Measurements from ENCODE around the gene JAK3. TPM values are rescaled to one million over a fixed set of nuclear protein-coding genes. Genes with fewer than 3 reads are reported as not detected.
"Not testable (repeated sequence)": the region's sequence is repeated elsewhere in the genome, so short reads cannot be mapped to it uniquely, and the experiment has no call there.

JAK3 gene
- total RNA-seq, 2 experiments from 2014 or later, result 123 to 125 TPM

GRCh38 chr19:17830567-17831418 lies 17.0 kb downstream of the JAK3 start:
- ChIA-PET CTCF (interaction anchor here (0.9 to 1.2 kb wide), 2 partner anchors 20 to 28 kb away, joined by 3 read pairs; no protein-coding TSS in a partner anchor), POLR2A (interaction anchor here (0.6 to 1.2 kb wide), 3 partner anchors 8 to 310 kb away, joined by 3 to 5 read pairs (median 3); no protein-coding TSS in a partner anchor)

- ChIA-PET CTCF (interaction anchor here (1.2 kb wide), 1 partner anchor 21 kb away, joined by 3 read pairs; no protein-coding TSS in a partner anchor), POLR2A (interaction anchor here (0.8 kb wide), 1 partner anchor 18 kb away, joined by 5 read pairs; the partner anchor contains the start of gene JAK3)
These were observed 17.8 kb downstream of the JAK3 start for GRCh38 chr19:17829855-17830566.

GRCh38 chr19:17826508-17827056 lies 21.2 kb downstream of the JAK3 start:
- ChIA-PET CTCF (no interaction called here), POLR2A (interaction anchor here (0.6 kb wide), 1 partner anchor 355 kb away, joined by 5 read pairs; no protein-coding TSS in a partner anchor)

- CTCF ChIA-PET, result interaction anchor here (1.4 kb wide), 1 partner anchor 40 kb away, joined by 3 read pairs; no protein-coding TSS in a partner anchor
- POLR2A ChIA-PET, result no interaction called here
These were observed 23.4 kb downstream of the JAK3 start for GRCh38 chr19:17824339-17824738.

GRCh38 chr19:17821190-17821589 lies 26.6 kb downstream of the JAK3 start, which contains the start of gene INSL3:
INSL3 (minus strand) TSS chr19:17821519; CDS start chr19:17821506, 13 bp downstream.
- ChIA-PET POLR2A (no interaction called here), CTCF (no interaction called here)

GRCh38 chr19:17817668-17818363 lies 30.0 kb downstream of the JAK3 start:
- POLR2A ChIA-PET, result no interaction called here
- CTCF ChIA-PET, result interaction anchor here (0.7 kb wide), 1 partner anchor 117 kb away, joined by 6 read pairs; no protein-coding TSS in a partner anchor

GRCh38 chr19:17812099-17812498 lies 35.7 kb downstream of the JAK3 start:
- POLR2A ChIA-PET, result no interaction called here
- CTCF ChIA-PET, result interaction anchor here (0.5 kb wide), 1 partner anchor 13 kb away, joined by 4 read pairs; no protein-coding TSS in a partner anchor

GRCh38 chr19:17811681-17812080 lies 36.1 kb downstream of the JAK3 start:
- CTCF ChIA-PET, result no interaction called here
- POLR2A ChIA-PET, result no interaction called here

- POLR2A ChIA-PET, result no interaction called here
- CTCF ChIA-PET, result no interaction called here
These were observed 36.7 kb downstream of the JAK3 start for GRCh38 chr19:17811103-17811502.

- POLR2A ChIA-PET, result interaction anchor here (0.6 kb wide), 2 partner anchors 42 to 202 kb away, joined by 5 to 15 read pairs; no protein-coding TSS in a partner anchor
- CTCF ChIA-PET, result no interaction called here
These were observed 40.0 kb downstream of the JAK3 start for GRCh38 chr19:17807731-17808316.

- CTCF ChIA-PET, result interaction anchor here (0.7 kb wide), 1 partner anchor 11 kb away, joined by 3 read pairs; no protein-coding TSS in a partner anchor
- POLR2A ChIA-PET, result interaction anchor here (0.5 kb wide), 1 partner anchor 38 kb away, joined by 3 read pairs; no protein-coding TSS in a partner anchor
These were observed 40.8 kb downstream of the JAK3 start for GRCh38 chr19:17806945-17807344.

GRCh38 chr19:17805427-17805826 lies 42.4 kb downstream of the JAK3 start:
- CTCF ChIA-PET, result interaction anchor here (0.7 to 1.8 kb wide), 2 partner anchors 11 to 46 kb away, joined by 3 read pairs; partner anchors contain the start of gene B3GNT3
- POLR2A ChIA-PET, result no interaction called here

- POLR2A ChIA-PET, result interaction anchor here (0.6 kb wide), 1 partner anchor 129 kb away, joined by 4 read pairs; no protein-coding TSS in a partner anchor
- CTCF ChIA-PET, result interaction anchor here (0.7 to 1.4 kb wide), 4 partner anchors 13 to 622 kb away, joined by 3 to 4 read pairs (median 3); partner anchors contain the start of gene RPL18A
These were observed 44.4 kb downstream of the JAK3 start for GRCh38 chr19:17803264-17803896.

- ChIA-PET POLR2A (interaction anchor here (0.5 to 0.8 kb wide), 2 partner anchors 57 to 352 kb away, joined by 4 to 5 read pairs; partner anchors contain the start of gene RPL18A), CTCF (interaction anchor here (0.6 to 1.4 kb wide), 5 partner anchors 25 to 99 kb away, joined by 3 to 4 read pairs (median 3); partner anchors contain the start of gene RPL18A)
These were observed 45.5 kb downstream of the JAK3 start for GRCh38 chr19:17802137-17802858.

- POLR2A ChIA-PET, result not testable (repeated sequence)
- CTCF ChIA-PET, result interaction anchor here (0.6 to 0.7 kb wide), 2 partner anchors 14 to 94 kb away, joined by 3 to 4 read pairs; no protein-coding TSS in a partner anchor
These were observed 49.2 kb downstream of the JAK3 start for GRCh38 chr19:17798599-17798998.

- ChIA-PET CTCF (no interaction called here), POLR2A (no interaction called here)
These were observed 50.2 kb downstream of the JAK3 start for GRCh38 chr19:17797424-17798201.

All from activated CD8-positive, alpha-beta memory T cell treated with anti-CD3 and anti-CD28 coated beads for 36 hours (primary cell).